AG04450 (cell line): Measurements from ENCODE around the gene CSRP2. TPM values are rescaled to one million over a fixed set of nuclear protein-coding genes. Genes with fewer than 3 reads are reported as not detected.

Source experiments
- CTCF ChIA-PET: fragments of 300-600, 350-600 bp; formaldehyde crosslinking; extraction: SDS; loops from one replicate; lab custom pipeline; 2022; ENCODE audit warnings: antibody characterized with exemption, inconsistent platforms; lab: Charles Lee
- POLR2A ChIA-PET: fragments of 350-600 bp; formaldehyde crosslinking; extraction: SDS; loops from one replicate; lab custom pipeline; 2021; ENCODE audit warnings: antibody characterized with exemption, inconsistent platforms; lab: Yijun Ruan, JAX
- DNase-seq: peaks from one replicate; pipeline ENCODE4 v3.0.0-alpha.2; 2011; ENCODE audit warnings: low read depth, low spot score
- H3K27ac ChIP-seq: one replicate; pipeline ENCODE4 v1.5.1; 2012; ENCODE audit warnings: low read depth, low read length, control low read depth
- H3K27me3 ChIP-seq: one replicate; pipeline ENCODE4 v1.6.0; 2012; ENCODE audit warnings: low read length; ENCODE audit not compliant: control insufficient read depth, insufficient read depth
- H3K4me3 ChIP-seq: 2 replicates; pipeline ENCODE4 v1.5.1; 2011; ENCODE audit warnings: mild to moderate bottlenecking, low read depth, low read length, control low read depth
- H3K9me3 ChIP-seq: 2 replicates; pipeline ENCODE4 v1.5.1; 2012; ENCODE audit warnings: low read length; ENCODE audit not compliant: control insufficient read depth, insufficient read depth
- CTCF ChIP-seq: IDR thresholded peaks from 2 replicates; pipeline ENCODE4 v1.5.1; 2011; ENCODE audit warnings: low read depth, low read length, control low read depth, inconsistent platforms
- polyA plus RNA-seq: library from polyadenylated mRNA; depleted of rRNA; stranded (reverse); fragments of >200 nt; gene quantifications from 2 replicates; pipeline ENCODE4 v1.2.3, GENCODE V29; 2011

CSRP2 gene
- polyA plus RNA-seq, 1 experiment, result 108 TPM

- Histone ChIP-seq H3K27ac (no peak overlapping the region), H3K9me3 (no peaks in the 10 kb centered on the region; the same call in 1 of the 2 replicates), H3K4me3 (no peak overlapping the region), H3K27me3 (no peaks in the 10 kb centered on the region)
- TF ChIP-seq CTCF, result no peak
- ChIA-PET POLR2A (no interaction called here), CTCF (no interaction called here)
- no peak for DNase-seq
Observed at GRCh38 chr12:76859611-76860010, 19.2 kb downstream of the CSRP2 start.

GRCh38 chr12:76856018-76856644 is 22.7 kb downstream of the CSRP2 start:
- Histone ChIP-seq H3K4me3 (no peak overlapping the region), H3K27ac (no peak overlapping the region), H3K27me3 (no peaks in the 10 kb centered on the region), H3K9me3 (no peaks in the 10 kb centered on the region; the same call in 1 of the 2 replicates)
- ChIA-PET POLR2A (no interaction called here), CTCF (interaction anchor here (2.3 kb wide), 1 partner anchor 155 kb away, joined by 8 read pairs; no protein-coding TSS in a partner anchor)
- DNase-seq, result no peak
- TF ChIP-seq CTCF, result no peak

GRCh38 chr12:76855271-76855670 is 23.5 kb downstream of the CSRP2 start:
- TF ChIP-seq CTCF, result no peak
- ChIA-PET CTCF (no interaction called here), POLR2A (no interaction called here)

GRCh38 chr12:76852106-76852505 is 26.7 kb downstream of the CSRP2 start:
- TF ChIP-seq CTCF, result no peak

More at GRCh38 chr12:76855271-76855670, 23.5 kb downstream of the CSRP2 start:
- DNase-seq, result no peak
- Histone ChIP-seq H3K27ac (no peak overlapping the region), H3K4me3 (no peak overlapping the region), H3K27me3 (no peaks in the 10 kb centered on the region), H3K9me3 (no peaks in the 10 kb centered on the region; the same call in 1 of the 2 replicates)

GRCh38 chr12:76848132-76848531 is 30.7 kb downstream of the CSRP2 start:
- Histone ChIP-seq H3K9me3 (no peaks in the 10 kb centered on the region), H3K27ac (no peak overlapping the region), H3K4me3 (no peak overlapping the region), H3K27me3 (no peaks in the 10 kb centered on the region)
- no peak for DNase-seq
- CTCF ChIA-PET, result interaction anchor here (1.7 kb wide), 1 partner anchor 163 kb away, joined by 11 read pairs; no protein-coding TSS in a partner anchor
- TF ChIP-seq CTCF, result no peak
- POLR2A ChIA-PET, result no interaction called here

More at GRCh38 chr12:76852106-76852505, 26.7 kb downstream of the CSRP2 start:
- Histone ChIP-seq H3K4me3 (no peak overlapping the region), H3K9me3 (no peaks in the 10 kb centered on the region; the same call in 1 of the 2 replicates), H3K27me3 (no peaks in the 10 kb centered on the region), H3K27ac (no peak overlapping the region)
- ChIA-PET CTCF (interaction anchor here (1.1 to 1.2 kb wide), 2 partner anchors 27 to 159 kb away, joined by 3 to 4 read pairs; partner anchors contain the start of gene CSRP2), POLR2A (no interaction called here)
- peak; percentile 13 for DNase-seq
